LNCaP clone FGC (cell line): ENCODE results near the gene FBXO33.

Experiments used
- DNase-seq: peaks from one replicate; pipeline ENCODE4 v3.0.0-alpha.2; 2011; ENCODE audit warnings: low read depth
- H3K4me3 ChIP-seq: 2 replicates; pipeline ENCODE4 v1.5.1; 2011; ENCODE audit warnings: mild to moderate bottlenecking, low read depth, low read length, control low read depth
- CTCF ChIP-seq: IDR thresholded peaks from 2 replicates; pipeline ENCODE4 v1.5.1; 2012; ENCODE audit warnings: mild to moderate bottlenecking; ENCODE audit not compliant: control insufficient read depth, insufficient read depth; ENCODE audit errors: extremely low read depth

Gene FBXO33

GRCh38 chr14:39351708-39352107 lies 80.5 kb downstream of the FBXO33 start:
- no peak for DNase-seq
- TF ChIP-seq CTCF, result no peak
- no peak overlapping the region for H3K4me3 ChIP-seq

- DNase-seq, result no peak
- TF ChIP-seq CTCF, result no peak
- H3K4me3 ChIP-seq, result no peak overlapping the region
Measured at GRCh38 chr14:39350866-39351265, 81.4 kb downstream of the FBXO33 start.
